Measurements from ENCODE around the gene FIGN. TPM values are rescaled to one million over a fixed set of nuclear protein-coding genes. Genes with fewer than 3 reads are reported as not detected.

The FIGN gene
- total and polyA plus RNA-seq, 2 of the 8 experiments (the other 6 are each of a cell fraction or from before 2014, with no cell fraction given) = 5.0 to 22.8 TPM

DNA sequence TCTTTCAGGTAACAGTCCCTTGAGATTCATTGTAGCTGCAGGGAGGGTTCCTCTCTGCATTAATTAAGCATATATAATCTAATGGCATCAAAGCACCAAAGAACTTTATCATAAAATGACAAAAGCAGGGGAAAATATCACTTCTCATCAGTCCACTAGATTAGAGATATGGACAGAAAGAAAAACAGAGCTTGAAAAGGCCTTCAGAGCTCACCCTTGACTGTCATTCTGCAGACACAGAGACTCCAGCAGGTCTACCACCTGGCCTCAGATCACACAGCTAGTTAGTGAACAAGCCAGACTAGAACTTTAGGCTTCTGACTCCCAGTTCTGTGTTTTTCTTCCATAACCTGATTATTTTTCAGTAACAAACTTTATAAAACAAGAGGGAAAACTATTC is 88.5 kb downstream of the FIGN start (continued):
- TF ChIP-seq, protein P1, sequence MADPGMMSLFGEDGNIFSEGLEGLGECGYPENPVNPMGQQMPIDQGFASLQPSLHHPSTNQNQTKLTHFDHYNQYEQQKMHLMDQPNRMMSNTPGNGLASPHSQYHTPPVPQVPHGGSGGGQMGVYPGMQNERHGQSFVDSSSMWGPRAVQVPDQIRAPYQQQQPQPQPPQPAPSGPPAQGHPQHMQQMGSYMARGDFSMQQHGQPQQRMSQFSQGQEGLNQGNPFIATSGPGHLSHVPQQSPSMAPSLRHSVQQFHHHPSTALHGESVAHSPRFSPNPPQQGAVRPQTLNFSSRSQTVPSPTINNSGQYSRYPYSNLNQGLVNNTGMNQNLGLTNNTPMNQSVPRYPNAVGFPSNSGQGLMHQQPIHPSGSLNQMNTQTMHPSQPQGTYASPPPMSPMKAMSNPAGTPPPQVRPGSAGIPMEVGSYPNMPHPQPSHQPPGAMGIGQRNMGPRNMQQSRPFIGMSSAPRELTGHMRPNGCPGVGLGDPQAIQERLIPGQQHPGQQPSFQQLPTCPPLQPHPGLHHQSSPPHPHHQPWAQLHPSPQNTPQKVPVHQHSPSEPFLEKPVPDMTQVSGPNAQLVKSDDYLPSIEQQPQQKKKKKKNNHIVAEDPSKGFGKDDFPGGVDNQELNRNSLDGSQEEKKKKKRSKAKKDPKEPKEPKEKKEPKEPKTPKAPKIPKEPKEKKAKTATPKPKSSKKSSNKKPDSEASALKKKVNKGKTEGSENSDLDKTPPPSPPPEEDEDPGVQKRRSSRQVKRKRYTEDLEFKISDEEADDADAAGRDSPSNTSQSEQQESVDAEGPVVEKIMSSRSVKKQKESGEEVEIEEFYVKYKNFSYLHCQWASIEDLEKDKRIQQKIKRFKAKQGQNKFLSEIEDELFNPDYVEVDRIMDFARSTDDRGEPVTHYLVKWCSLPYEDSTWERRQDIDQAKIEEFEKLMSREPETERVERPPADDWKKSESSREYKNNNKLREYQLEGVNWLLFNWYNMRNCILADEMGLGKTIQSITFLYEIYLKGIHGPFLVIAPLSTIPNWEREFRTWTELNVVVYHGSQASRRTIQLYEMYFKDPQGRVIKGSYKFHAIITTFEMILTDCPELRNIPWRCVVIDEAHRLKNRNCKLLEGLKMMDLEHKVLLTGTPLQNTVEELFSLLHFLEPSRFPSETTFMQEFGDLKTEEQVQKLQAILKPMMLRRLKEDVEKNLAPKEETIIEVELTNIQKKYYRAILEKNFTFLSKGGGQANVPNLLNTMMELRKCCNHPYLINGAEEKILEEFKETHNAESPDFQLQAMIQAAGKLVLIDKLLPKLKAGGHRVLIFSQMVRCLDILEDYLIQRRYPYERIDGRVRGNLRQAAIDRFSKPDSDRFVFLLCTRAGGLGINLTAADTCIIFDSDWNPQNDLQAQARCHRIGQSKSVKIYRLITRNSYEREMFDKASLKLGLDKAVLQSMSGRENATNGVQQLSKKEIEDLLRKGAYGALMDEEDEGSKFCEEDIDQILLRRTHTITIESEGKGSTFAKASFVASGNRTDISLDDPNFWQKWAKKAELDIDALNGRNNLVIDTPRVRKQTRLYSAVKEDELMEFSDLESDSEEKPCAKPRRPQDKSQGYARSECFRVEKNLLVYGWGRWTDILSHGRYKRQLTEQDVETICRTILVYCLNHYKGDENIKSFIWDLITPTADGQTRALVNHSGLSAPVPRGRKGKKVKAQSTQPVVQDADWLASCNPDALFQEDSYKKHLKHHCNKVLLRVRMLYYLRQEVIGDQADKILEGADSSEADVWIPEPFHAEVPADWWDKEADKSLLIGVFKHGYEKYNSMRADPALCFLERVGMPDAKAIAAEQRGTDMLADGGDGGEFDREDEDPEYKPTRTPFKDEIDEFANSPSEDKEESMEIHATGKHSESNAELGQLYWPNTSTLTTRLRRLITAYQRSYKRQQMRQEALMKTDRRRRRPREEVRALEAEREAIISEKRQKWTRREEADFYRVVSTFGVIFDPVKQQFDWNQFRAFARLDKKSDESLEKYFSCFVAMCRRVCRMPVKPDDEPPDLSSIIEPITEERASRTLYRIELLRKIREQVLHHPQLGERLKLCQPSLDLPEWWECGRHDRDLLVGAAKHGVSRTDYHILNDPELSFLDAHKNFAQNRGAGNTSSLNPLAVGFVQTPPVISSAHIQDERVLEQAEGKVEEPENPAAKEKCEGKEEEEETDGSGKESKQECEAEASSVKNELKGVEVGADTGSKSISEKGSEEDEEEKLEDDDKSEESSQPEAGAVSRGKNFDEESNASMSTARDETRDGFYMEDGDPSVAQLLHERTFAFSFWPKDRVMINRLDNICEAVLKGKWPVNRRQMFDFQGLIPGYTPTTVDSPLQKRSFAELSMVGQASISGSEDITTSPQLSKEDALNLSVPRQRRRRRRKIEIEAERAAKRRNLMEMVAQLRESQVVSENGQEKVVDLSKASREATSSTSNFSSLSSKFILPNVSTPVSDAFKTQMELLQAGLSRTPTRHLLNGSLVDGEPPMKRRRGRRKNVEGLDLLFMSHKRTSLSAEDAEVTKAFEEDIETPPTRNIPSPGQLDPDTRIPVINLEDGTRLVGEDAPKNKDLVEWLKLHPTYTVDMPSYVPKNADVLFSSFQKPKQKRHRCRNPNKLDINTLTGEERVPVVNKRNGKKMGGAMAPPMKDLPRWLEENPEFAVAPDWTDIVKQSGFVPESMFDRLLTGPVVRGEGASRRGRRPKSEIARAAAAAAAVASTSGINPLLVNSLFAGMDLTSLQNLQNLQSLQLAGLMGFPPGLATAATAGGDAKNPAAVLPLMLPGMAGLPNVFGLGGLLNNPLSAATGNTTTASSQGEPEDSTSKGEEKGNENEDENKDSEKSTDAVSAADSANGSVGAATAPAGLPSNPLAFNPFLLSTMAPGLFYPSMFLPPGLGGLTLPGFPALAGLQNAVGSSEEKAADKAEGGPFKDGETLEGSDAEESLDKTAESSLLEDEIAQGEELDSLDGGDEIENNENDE (IDR thresholded peaks at IDR 0.05; ENCODE audit: insufficient replicate concordance, low read length) = no peak
- no peak for TF ChIP-seq EGR1 (IDR thresholded peaks at IDR 0.05; ENCODE audit: borderline replicate concordance, low read depth, low read length)

Measured in H1 (cell line).